OCI-LY1 (cell line): Measurements from ENCODE around the gene TRAK1.

ENCODE experiments used
- H2AFZ ChIP-seq: fragments of 200-600 bp; sonication (generic), shearing (Covaris generic); 2 replicates; pipeline ENCODE4 v1.6.0; 2014; ENCODE audit warnings: antibody characterized with exemption, mild to moderate bottlenecking, low read length
- H3F3A ChIP-seq: fragments of 200-600 bp; sonication (generic), shearing (Covaris generic); 2 replicates; pipeline ENCODE4 v1.6.0; 2014; ENCODE audit warnings: mild to moderate bottlenecking, antibody characterized with exemption, low read length, moderate library complexity; ENCODE audit not compliant: insufficient read depth
- H3K27ac ChIP-seq: fragments of 200-600 bp; sonication (generic); 2 replicates; pipeline ENCODE4 v1.5.1; 2014; ENCODE audit warnings: low read length, mixed run types, mild to moderate bottlenecking, low read depth; ENCODE audit not compliant: poor library complexity, severe bottlenecking
- H3K27me3 ChIP-seq: fragments of 200-600 bp; sonication (generic); 2 replicates; pipeline ENCODE4 v1.6.0; 2014; ENCODE audit warnings: antibody characterized with exemption, mild to moderate bottlenecking, low read length, moderate library complexity; ENCODE audit not compliant: insufficient read depth
- H3K36me3 ChIP-seq: fragments of 200-600 bp; sonication (generic); 2 replicates; pipeline ENCODE4 v1.6.1; 2014; ENCODE audit warnings: mild to moderate bottlenecking, antibody characterized with exemption, low read length, moderate library complexity, mixed read lengths; ENCODE audit not compliant: insufficient read depth
- H3K4me1 ChIP-seq: fragments of 200-600 bp; sonication (generic); 2 replicates; pipeline ENCODE4 v1.5.1; 2014; ENCODE audit warnings: mild to moderate bottlenecking, low read length, moderate library complexity; ENCODE audit not compliant: insufficient read depth, severe bottlenecking
- H3K4me2 ChIP-seq: fragments of 200-600 bp; sonication (generic), shearing (Covaris generic); 2 replicates; pipeline ENCODE4 v1.6.1; 2014; ENCODE audit warnings: low read length
- H3K4me3 ChIP-seq: fragments of 200-600 bp; sonication (generic); 2 replicates; pipeline ENCODE4 v1.5.1; 2014; ENCODE audit warnings: low read length, low read depth, mild to moderate bottlenecking, mixed read lengths; ENCODE audit not compliant: poor library complexity, severe bottlenecking
- H3K79me2 ChIP-seq: fragments of 200-600 bp; shearing (Covaris generic); 2 replicates; pipeline ENCODE4 v1.6.1; 2016; ENCODE audit warnings: mixed run types, low read length, mixed read lengths; ENCODE audit not compliant: insufficient read depth
- H3K9ac ChIP-seq: fragments of 200-600 bp; sonication (generic), shearing (Covaris generic); 2 replicates; pipeline ENCODE4 v1.6.1; 2014; ENCODE audit warnings: mild to moderate bottlenecking, low read length, mixed read lengths
- H3K9me2 ChIP-seq: fragments of 200-600 bp; sonication (generic), shearing (Covaris generic); 2 replicates; pipeline ENCODE4 v1.6.1; 2014; ENCODE audit warnings: low read depth, mild to moderate bottlenecking, low read length, mixed read lengths
- H3K9me3 ChIP-seq: fragments of 200-600 bp; shearing (Covaris generic); 2 replicates; pipeline ENCODE4 v1.6.1; 2014; ENCODE audit warnings: low read length, mixed read lengths
- H4K20me1 ChIP-seq: fragments of 200-600 bp; sonication (generic), shearing (Covaris generic); 2 replicates; pipeline ENCODE4 v1.6.0; 2016; ENCODE audit warnings: mild to moderate bottlenecking, low read length; ENCODE audit not compliant: insufficient read depth
- CTCF ChIP-seq: fragments of 200-600 bp; sonication (generic), shearing (Covaris generic); IDR thresholded peaks from 2 replicates; pipeline ENCODE4 v1.5.1; 2017; ENCODE audit warnings: mild to moderate bottlenecking, antibody characterized with exemption, low read length, moderate library complexity, mixed read lengths
- EZH2 ChIP-seq: fragments of 200-600 bp; sonication (generic), shearing (Covaris generic); IDR thresholded peaks from 2 replicates; pipeline ENCODE4 v1.8.0; 2017; ENCODE audit warnings: borderline replicate concordance, mixed run types, mild to moderate bottlenecking, antibody characterized with exemption, low read length, moderate library complexity, mixed read lengths

Gene TRAK1

GRCh38 chr3:42190701-42191442, 99.7 kb downstream of the TRAK1 start:
- Histone ChIP-seq H3K9ac (peak overlapping the region; percentile 33; the same call in 1 of the 2 replicates), H3K27ac (peak overlapping the region; percentile 96), H3K4me3 (no peak overlapping the region), H4K20me1 (no peaks in the 10 kb centered on the region), H3K36me3 (peaks cover 60% of the 10 kb centered on the region; the same call in 1 of the 2 replicates), H2AFZ (no peak overlapping the region), H3K27me3 (no peaks in the 10 kb centered on the region), H3K4me1 (peaks cover 73% of the 10 kb centered on the region), H3K9me3 (no peaks in the 10 kb centered on the region), H3K4me2 (peak overlapping the region; percentile 35; the same call in 1 of the 2 replicates), H3F3A (peaks cover 9% of the 10 kb centered on the region; the same call in 1 of the 2 replicates), H3K9me2 (no peaks in the 10 kb centered on the region), H3K79me2 (no peaks in the 10 kb centered on the region)
- TF ChIP-seq EZH2 (no peak), CTCF (peak; percentile 97)

- Histone ChIP-seq H3K27ac (peak overlapping the region; percentile 96), H3K4me1 (peaks cover 78% of the 10 kb centered on the region), H3F3A (peaks cover 9% of the 10 kb centered on the region; the same call in 1 of the 2 replicates), H2AFZ (no peak overlapping the region), H3K36me3 (peaks cover 61% of the 10 kb centered on the region; the same call in 1 of the 2 replicates), H3K27me3 (no peaks in the 10 kb centered on the region), H3K9me2 (no peaks in the 10 kb centered on the region), H3K4me2 (peak overlapping the region; percentile 21; the same call in 1 of the 2 replicates), H3K9ac (peak overlapping the region; percentile 32; the same call in 1 of the 2 replicates), H3K4me3 (no peak overlapping the region), H3K79me2 (no peaks in the 10 kb centered on the region), H3K9me3 (no peaks in the 10 kb centered on the region), H4K20me1 (no peaks in the 10 kb centered on the region)
- TF ChIP-seq EZH2: no peak
- no peak; the same call in 1 of the 2 replicates for TF ChIP-seq CTCF
Observed at GRCh38 chr3:42191443-42191747, 100.2 kb downstream of the TRAK1 start.

- Histone ChIP-seq H2AFZ (no peak overlapping the region), H3F3A (peaks cover 9% of the 10 kb centered on the region; the same call in 1 of the 2 replicates), H3K4me2 (peak overlapping the region; percentile 49; the same call in 1 of the 2 replicates), H3K27ac (peak overlapping the region; percentile 96), H4K20me1 (no peaks in the 10 kb centered on the region), H3K79me2 (no peaks in the 10 kb centered on the region), H3K9me2 (no peaks in the 10 kb centered on the region), H3K36me3 (peaks cover 65% of the 10 kb centered on the region), H3K27me3 (no peaks in the 10 kb centered on the region), H3K4me1 (peaks cover 79% of the 10 kb centered on the region), H3K9ac (peak overlapping the region; percentile 27; the same call in 1 of the 2 replicates), H3K4me3 (peak overlapping the region; percentile 24), H3K9me3 (no peaks in the 10 kb centered on the region)
- TF ChIP-seq CTCF: no peak
- TF ChIP-seq EZH2: no peak
Observed at GRCh38 chr3:42192334-42193200, 101.4 kb downstream of the TRAK1 start.
